Measurements from ENCODE around the gene NTSR1. TPM values are rescaled to one million over a fixed set of nuclear protein-coding genes. Genes with fewer than 3 reads are reported as not detected.

NTSR1 gene
- total and polyA plus RNA-seq, 2 of the 13 experiments (the other 11 are each of a cell fraction or from before 2014, with no cell fraction given): 0.09 to 0.12 TPM

- no peak for TF ChIP-seq PRDM4 (CRISPR knock-in tag; IDR thresholded peaks at IDR 0.05; ENCODE audit: borderline replicate concordance)
- 0 out of 2 replicates have a peak, but pooled peaks have one; percentile 12 for TF ChIP-seq MED13 (CRISPR knock-in tag; IDR thresholded peaks at IDR 0.05)
- no peak; the same call in 1 of the 2 replicates for TF ChIP-seq ZNF761 (CRISPR knock-in tag; conservative IDR thresholded peaks at IDR 0.05)
- no peak for TF ChIP-seq KAT7 (CRISPR knock-in tag; IDR thresholded peaks at IDR 0.05; ENCODE audit: borderline replicate concordance)
- no peak for TF ChIP-seq RFXAP (CRISPR knock-in tag; IDR thresholded peaks at IDR 0.05; ENCODE audit: borderline replicate concordance)
- no peak for TF ChIP-seq ISL2 (CRISPR knock-in tag; IDR thresholded peaks at IDR 0.05)
- peak; percentile 68; the same call in 1 of the 2 replicates for TF ChIP-seq EED (CRISPR knock-in tag; IDR thresholded peaks at IDR 0.05)
- no peak for TF ChIP-seq ZNF670 (CRISPR knock-in tag; IDR thresholded peaks at IDR 0.05; ENCODE audit: borderline replicate concordance)
- TF ChIP-seq MEIS1 (CRISPR knock-in tag; IDR thresholded peaks at IDR 0.05; ENCODE audit: borderline replicate concordance): 0 out of 2 replicates have a peak, but pooled peaks have one; percentile 17
- TF ChIP-seq ESRRA (CRISPR knock-in tag; IDR thresholded peaks at IDR 0.05; ENCODE audit: low read depth): 0 out of 2 replicates have a peak, but pooled peaks have one; percentile 17
- no peak for TF ChIP-seq TBX3 (IDR thresholded peaks at IDR 0.05; ENCODE audit: borderline replicate concordance)
- TF ChIP-seq SIN3A (IDR thresholded peaks at IDR 0.05; ENCODE audit: borderline replicate concordance, low read depth, low read length): no peak
- 0 out of 2 replicates have a peak, but pooled peaks have one; percentile 19 for TF ChIP-seq FIP1L1 (IDR thresholded peaks at IDR 0.05; ENCODE audit: borderline replicate concordance, insufficient read depth, low read depth, low read length)
Observed at GRCh38 chr20:62667530-62668440, 40.9 kb upstream of the NTSR1 start (continued).
